Endothelial cell of umbilical vein (primary cell): ENCODE results near the gene OPA3. TPM values are rescaled to one million over a fixed set of nuclear protein-coding genes. Genes with fewer than 3 reads are reported as not detected.

ENCODE experiments used
- BruUV-seq: library from RNA; stranded (reverse); fragments of 400-500 nt; replicated peaks from 2 replicates; lab custom pipeline; 2021; lab: Mats Ljungman, UMichigan
- CTCF ChIA-PET: fragments of 300-600, 350-600 bp; sonication (Branson Sonifier 250); formaldehyde crosslinking; loops from one replicate; lab custom pipeline; 2021; ENCODE audit warnings: antibody characterized with exemption, inconsistent platforms; lab: Charles Lee
- POLR2A ChIA-PET: fragments of 300-600, 350-600 bp; sonication (Branson Sonifier 250); formaldehyde crosslinking; loops from one replicate; lab custom pipeline; 2021; ENCODE audit warnings: antibody characterized with exemption, inconsistent platforms; lab: Charles Lee
- DNase-seq: peaks from one replicate; pipeline ENCODE4 v3.0.0-alpha.2; 2011; ENCODE audit warnings: low read depth, low spot score
- FAIRE-seq: peaks from 2 replicates; lab custom pipeline; 2011; peaks lifted over from hg19 to GRCh38; lab: Jason Lieb, UNC
- H2AFZ ChIP-seq: 2 replicates; pipeline ENCODE4 v1.6.0; 2012; ENCODE audit warnings: low read depth, low read length, control low read depth, inconsistent platforms
- H3K27ac ChIP-seq: 2 replicates; pipeline ENCODE4 v1.5.1; 2011; ENCODE audit warnings: low read depth, mild to moderate bottlenecking, control low read depth, low read length, moderate library complexity; ENCODE audit not compliant: insufficient read depth
- H3K27me3 ChIP-seq, 2 experiments: 2 replicates each; pipeline versions ENCODE4 v1.6.0 to v1.6.1; 2011; ENCODE audit warnings: low read length in 2 of 2, mixed read lengths in 1 of 2; ENCODE audit not compliant: control insufficient read depth in 2 of 2, insufficient read depth in 2 of 2
- H3K36me3 ChIP-seq, 2 experiments: 2 replicates in 1 of 2; 3 replicates in 1 of 2; pipeline ENCODE4 v1.5.1; 2011; ENCODE audit warnings: low read length in 2 of 2, mild to moderate bottlenecking in 1 of 2, moderate library complexity in 1 of 2; ENCODE audit not compliant: control insufficient read depth in 2 of 2, insufficient read depth in 2 of 2; ENCODE audit errors: extremely low read depth in 1 of 2
- H3K4me1 ChIP-seq: 3 replicates; pipeline ENCODE4 v1.5.1; 2011; ENCODE audit warnings: mild to moderate bottlenecking, low read length; ENCODE audit not compliant: control insufficient read depth, insufficient read depth; ENCODE audit errors: extremely low read depth
- H3K4me2 ChIP-seq: 2 replicates; pipeline ENCODE4 v1.6.1; 2011; ENCODE audit warnings: low read length, control low read depth, mixed read lengths; ENCODE audit not compliant: insufficient read depth
- H3K4me3 ChIP-seq, 3 experiments: fragments of 200-600 bp in 1 of 3; sonication (generic), shearing (Covaris generic) in 1 of 3; replicated peaks in 1 of 3; 2 replicates each; pipeline ENCODE4 v1.5.1; 2011 to 2016; ENCODE audit warnings: control low read depth in 3 of 3, low read length in 3 of 3, mild to moderate bottlenecking in 2 of 3, inconsistent platforms in 1 of 3, low read depth in 1 of 3, moderate library complexity in 1 of 3; ENCODE audit not compliant: insufficient read depth in 1 of 3
- H3K79me2 ChIP-seq: 2 replicates; pipeline ENCODE4 v1.6.0; 2012; ENCODE audit warnings: low read length, inconsistent platforms; ENCODE audit not compliant: control insufficient read depth, insufficient read depth
- H3K9ac ChIP-seq: replicated peaks from 2 replicates; pipeline ENCODE3; 2011; ENCODE audit warnings: low read length, control low read depth; ENCODE audit not compliant: insufficient read depth; ENCODE audit errors: extremely low read depth
- H3K9me1 ChIP-seq: replicated peaks from 3 replicates; pipeline ENCODE4 v1.6.0; 2011; ENCODE audit warnings: mild to moderate bottlenecking, low read length; ENCODE audit not compliant: control insufficient read depth, insufficient read depth; ENCODE audit errors: extremely low read depth
- H3K9me3 ChIP-seq: replicated peaks from 2 replicates; pipeline ENCODE4 v1.5.1; 2012; ENCODE audit warnings: low read length, inconsistent platforms; ENCODE audit not compliant: control insufficient read depth, insufficient read depth
- H4K20me1 ChIP-seq: replicated peaks from 2 replicates; pipeline ENCODE3; 2011; ENCODE audit warnings: mild to moderate bottlenecking, low read length; ENCODE audit not compliant: control insufficient read depth, insufficient read depth; ENCODE audit errors: extremely low read depth
- EZH2 ChIP-seq: IDR thresholded peaks from 2 replicates; pipeline ENCODE4 v1.6.1; 2012; ENCODE audit warnings: borderline replicate concordance, low read depth, mild to moderate bottlenecking, moderate library complexity, low read length, inconsistent platforms; ENCODE audit not compliant: severe bottlenecking
- FOS ChIP-seq: IDR thresholded peaks from 2 replicates; pipeline ENCODE4 v1.6.1; 2011; ENCODE audit warnings: mild to moderate bottlenecking, low read length, moderate library complexity, borderline replicate concordance; ENCODE audit not compliant: insufficient read depth
- GATA2 ChIP-seq: IDR thresholded peaks from 2 replicates; pipeline ENCODE4 v1.7.0; 2011; ENCODE audit warnings: low read depth, mild to moderate bottlenecking, moderate library complexity, mixed read lengths, low read length; ENCODE audit not compliant: insufficient read length, insufficient read depth
- JUN ChIP-seq: IDR thresholded peaks from 2 replicates; pipeline ENCODE4 v1.6.1; 2011; ENCODE audit warnings: borderline replicate concordance, low read depth; ENCODE audit not compliant: insufficient read length, insufficient read depth
- MYC ChIP-seq: IDR thresholded peaks from one replicate; pipeline ENCODE4 v1.6.1; 2011; ENCODE audit warnings: mild to moderate bottlenecking, low read depth, low read length
- POLR2A ChIP-seq: IDR thresholded peaks from 2 replicates; pipeline ENCODE4 v1.6.1; 2012; ENCODE audit warnings: low read depth, mild to moderate bottlenecking, control low read depth, low read length
- POLR2AphosphoS5 ChIP-seq: IDR thresholded peaks from 2 replicates; pipeline ENCODE4 v1.6.1; 2012; ENCODE audit warnings: low read depth, mild to moderate bottlenecking, control low read depth, low read length, moderate library complexity; ENCODE audit not compliant: insufficient read depth
- dilution Hi-C: fragments of 300-500 bp; cut with MboI; formaldehyde crosslinking; loops from one replicate; pipeline ENCODE4 v1.15.0; 2019; ENCODE audit warnings: low sequenced_read_pairs; ENCODE audit not compliant: extremely low pct_ligation_motif_present
- intact Hi-C: fragments of 100-400 bp; cut with micrococcal nuclease; formaldehyde crosslinking; loops from one replicate; pipeline ENCODE4 v1.10.0; 2022
- polyA plus RNA-seq, 4 experiments: library from polyadenylated mRNA; depleted of rRNA in 3 of 4; stranded (reverse) in 3 of 4; unstranded in 1 of 4; fragments of >200 nt; gene quantifications; 2 replicates each; pipeline versions ENCODE4 v1.2.1 to v1.2.3, GENCODE V29; 2011 to 2012; ENCODE audit warnings: missing spikeins in 1 of 4
- total RNA-seq: library from RNA; stranded (reverse); gene quantifications from 2 replicates; pipeline ENCODE4 v1.2.3, GENCODE V29; 2021
- TF ChIP-seq, protein P1 (sequence below), 2 donors: IDR thresholded peaks; 1 replicate in 1 of 2; 2 replicates in 1 of 2; pipeline ENCODE4 v1.5.1; 2011; ENCODE audit warnings: low read length in 2 of 2, mild to moderate bottlenecking in 2 of 2, moderate library complexity in 2 of 2, control low read depth in 1 of 2, inconsistent platforms in 1 of 2, low read depth in 1 of 2; ENCODE audit not compliant: insufficient read depth in 1 of 2; ENCODE audit errors: extremely low read depth in 1 of 2
- TF ChIP-seq, protein P2 (sequence below): IDR thresholded peaks from 2 replicates; pipeline ENCODE4 v1.6.1; 2011; ENCODE audit not compliant: insufficient read depth, insufficient read length

Gene OPA3
- total and polyA plus RNA-seq, 2 donors (not counting 3 experiments of a cell fraction or from before 2014, with no cell fraction given): 15.4 to 16.0 TPM

DNA sequence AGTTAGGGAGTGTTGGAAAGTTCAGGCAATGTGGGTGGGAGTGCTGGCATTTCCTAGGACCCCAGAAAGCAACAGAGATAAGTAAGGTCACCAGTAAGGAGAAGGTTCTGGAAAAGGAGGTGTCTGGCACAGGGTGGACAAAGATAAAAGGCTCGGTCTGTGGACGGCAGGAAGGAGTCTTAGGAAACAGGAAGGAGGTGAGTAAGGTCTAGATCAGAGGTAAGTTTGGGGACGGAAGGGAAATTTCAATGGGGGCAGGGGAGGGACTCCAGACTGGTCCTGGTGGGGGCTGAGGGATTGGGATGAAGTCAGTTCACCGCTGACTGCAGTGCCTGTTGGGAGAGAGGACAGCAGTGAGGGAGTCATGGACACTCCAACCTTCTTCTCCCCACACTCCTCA is 7.8 kb upstream of the OPA3 start:
- dilution Hi-C loops (no loop called here), intact Hi-C loops (loop anchor here (1.0 to 5.0 kb wide), 2 partner anchors 9 to 100 kb away; partner anchors contain the start of genes QPCTL and SNRPD2)
- TF ChIP-seq FOS (peak; percentile 77), EZH2 (no peak), POLR2A (peak; percentile 43), JUN (peak; percentile 33), GATA2 (peak; percentile 89), MYC (no peak), POLR2AphosphoS5 (peak; percentile 90)
- TF ChIP-seq, protein P1, sequence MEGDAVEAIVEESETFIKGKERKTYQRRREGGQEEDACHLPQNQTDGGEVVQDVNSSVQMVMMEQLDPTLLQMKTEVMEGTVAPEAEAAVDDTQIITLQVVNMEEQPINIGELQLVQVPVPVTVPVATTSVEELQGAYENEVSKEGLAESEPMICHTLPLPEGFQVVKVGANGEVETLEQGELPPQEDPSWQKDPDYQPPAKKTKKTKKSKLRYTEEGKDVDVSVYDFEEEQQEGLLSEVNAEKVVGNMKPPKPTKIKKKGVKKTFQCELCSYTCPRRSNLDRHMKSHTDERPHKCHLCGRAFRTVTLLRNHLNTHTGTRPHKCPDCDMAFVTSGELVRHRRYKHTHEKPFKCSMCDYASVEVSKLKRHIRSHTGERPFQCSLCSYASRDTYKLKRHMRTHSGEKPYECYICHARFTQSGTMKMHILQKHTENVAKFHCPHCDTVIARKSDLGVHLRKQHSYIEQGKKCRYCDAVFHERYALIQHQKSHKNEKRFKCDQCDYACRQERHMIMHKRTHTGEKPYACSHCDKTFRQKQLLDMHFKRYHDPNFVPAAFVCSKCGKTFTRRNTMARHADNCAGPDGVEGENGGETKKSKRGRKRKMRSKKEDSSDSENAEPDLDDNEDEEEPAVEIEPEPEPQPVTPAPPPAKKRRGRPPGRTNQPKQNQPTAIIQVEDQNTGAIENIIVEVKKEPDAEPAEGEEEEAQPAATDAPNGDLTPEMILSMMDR (IDR thresholded peaks at IDR 0.05; ENCODE audit: extremely low read depth in 1 of 2, insufficient read depth in 1 of 2, low read depth in 1 of 2, low read length in 2 of 2): no peak
- TF ChIP-seq, protein P2, sequence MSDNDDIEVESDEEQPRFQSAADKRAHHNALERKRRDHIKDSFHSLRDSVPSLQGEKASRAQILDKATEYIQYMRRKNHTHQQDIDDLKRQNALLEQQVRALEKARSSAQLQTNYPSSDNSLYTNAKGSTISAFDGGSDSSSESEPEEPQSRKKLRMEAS: no peak
- DNase-seq (peak; percentile 37), FAIRE-seq (peak; percentile 96)
- CTCF ChIA-PET: no interaction called here
- H2AFZ ChIP-seq: no peak overlapping the region
- peak overlapping the region; percentile 58 for H3K27ac ChIP-seq
- peaks cover 31% of the 10 kb centered on the region for H3K4me1 ChIP-seq
- H3K4me2 ChIP-seq: peak overlapping the region; percentile 73
- POLR2A ChIA-PET: no interaction called here
- no peaks in the 10 kb centered on the region for H4K20me1 ChIP-seq
- H3K79me2 ChIP-seq: peaks cover 44% of the 10 kb centered on the region
- BruUV-seq: no TSS peak
- no peaks in the 10 kb centered on the region for H3K9me1 ChIP-seq
- no peak overlapping the region for H3K9ac ChIP-seq
- H3K9me3 ChIP-seq: no peaks in the 10 kb centered on the region
- peaks cover 2 to 3% of the 10 kb centered on the region in 2 experiments for H3K36me3 ChIP-seq
- H3K4me3 ChIP-seq: no peak overlapping the region
- H3K27me3 ChIP-seq: no peaks in the 10 kb centered on the region
